Measurements from ENCODE around the gene ADGRB3.

Gene ADGRB3

DNA sequence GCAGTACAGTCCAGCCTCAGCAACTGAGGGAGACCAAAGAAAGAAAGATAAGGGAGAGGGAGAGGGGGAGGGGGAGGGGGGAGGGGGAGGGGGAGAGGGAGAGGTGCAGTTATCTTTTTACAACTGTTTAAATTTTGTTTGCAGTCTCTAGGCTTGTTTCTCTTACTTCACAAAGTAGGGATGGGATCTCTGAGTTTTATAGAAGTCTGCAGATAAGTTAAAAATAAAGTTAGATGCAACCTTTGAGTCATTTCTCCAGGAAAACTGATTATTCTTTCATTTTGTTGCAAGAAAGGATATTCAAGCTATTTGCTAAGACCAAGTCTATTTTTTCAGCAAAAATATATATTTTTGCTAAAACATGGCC lies 487.3 kb downstream of the ADGRB3 start:
- Histone ChIP-seq H3K36me3 (ENCODE audit: control insufficient read depth, insufficient read depth, low read length) (no peaks in the 10 kb centered on the region), H3K4me3 (ENCODE audit: low read depth, low read length) (no peak overlapping the region), H3K4me2 (ENCODE audit: low read length) (no peak overlapping the region), H3K9me3 (ENCODE audit: control insufficient read depth, low read length) (no peaks in the 10 kb centered on the region), H3K9ac (no peak overlapping the region), H3K79me2 (no peaks in the 10 kb centered on the region), H3K27me3 (ENCODE audit: control insufficient read depth, insufficient read depth, low read length) (no peaks in the 10 kb centered on the region), H3K4me1 (no peaks in the 10 kb centered on the region), H3K27ac (no peak overlapping the region), H2AFZ (no peak overlapping the region)
- TF ChIP-seq CTCF (IDR thresholded peaks at IDR 0.05): no peak

GRCh38 chr6:69128411-69128810 lies 493.3 kb downstream of the ADGRB3 start:
- Histone ChIP-seq H3K27me3 (ENCODE audit: control insufficient read depth, insufficient read depth, low read length) (no peaks in the 10 kb centered on the region), H3K79me2 (no peaks in the 10 kb centered on the region), H3K27ac (no peak overlapping the region), H3K4me3 (ENCODE audit: low read depth, low read length) (no peak overlapping the region), H3K9me3 (ENCODE audit: control insufficient read depth, low read length) (no peaks in the 10 kb centered on the region), H3K4me2 (ENCODE audit: low read length) (no peak overlapping the region), H3K36me3 (ENCODE audit: control insufficient read depth, insufficient read depth, low read length) (no peaks in the 10 kb centered on the region), H3K9ac (no peak overlapping the region), H2AFZ (no peak overlapping the region), H3K4me1 (no peaks in the 10 kb centered on the region)
- no peak for TF ChIP-seq CTCF (IDR thresholded peaks at IDR 0.05)

DNA sequence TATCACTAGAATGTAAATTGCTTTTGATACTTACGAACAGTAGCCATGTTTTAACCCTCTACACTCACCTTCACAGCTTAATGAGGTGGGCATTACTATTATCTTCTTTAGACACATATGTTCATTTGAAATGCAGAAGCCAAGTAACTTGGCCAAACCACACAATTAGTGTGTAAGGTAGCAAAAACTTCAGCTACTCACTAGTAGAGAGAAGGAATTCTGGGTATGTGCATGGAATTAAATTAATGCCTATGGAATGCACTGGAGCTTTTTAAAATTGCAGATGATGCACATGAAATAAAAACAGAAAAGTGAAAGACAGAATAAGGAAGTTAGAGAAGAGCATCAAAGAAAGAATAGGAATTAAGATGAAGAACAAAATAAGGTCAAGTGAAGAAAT lies 494.0 kb downstream of the ADGRB3 start:
- Histone ChIP-seq H3K9ac (no peak overlapping the region), H3K4me1 (no peaks in the 10 kb centered on the region), H3K27ac (no peak overlapping the region), H3K9me3 (ENCODE audit: control insufficient read depth, low read length) (no peaks in the 10 kb centered on the region), H3K79me2 (no peaks in the 10 kb centered on the region), H3K27me3 (ENCODE audit: control insufficient read depth, insufficient read depth, low read length) (no peaks in the 10 kb centered on the region), H3K4me3 (ENCODE audit: low read depth, low read length) (no peak overlapping the region), H2AFZ (no peak overlapping the region), H3K36me3 (ENCODE audit: control insufficient read depth, insufficient read depth, low read length) (no peaks in the 10 kb centered on the region), H3K4me2 (ENCODE audit: low read length) (no peak overlapping the region)
- no peak for TF ChIP-seq CTCF (IDR thresholded peaks at IDR 0.05)

DNA sequence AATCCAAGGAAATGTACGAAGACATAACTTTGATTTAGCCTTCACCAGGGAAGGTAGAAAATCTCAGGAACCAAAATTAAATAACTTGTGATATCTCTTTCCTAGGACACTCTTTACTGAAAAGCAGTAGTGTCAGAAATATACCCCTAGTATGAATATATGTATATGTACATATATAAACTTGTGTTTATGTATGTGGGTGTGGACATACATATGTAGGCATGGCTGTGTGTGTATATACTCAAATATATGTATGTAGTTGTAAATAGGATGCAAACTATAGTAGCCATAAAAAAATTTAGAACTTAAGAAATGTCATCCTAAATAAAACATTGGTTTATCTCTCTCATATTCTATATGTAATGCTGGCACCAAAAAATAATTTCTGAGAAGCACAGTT lies 500.8 kb downstream of the ADGRB3 start:
- Histone ChIP-seq H3K36me3 (ENCODE audit: control insufficient read depth, insufficient read depth, low read length) (no peaks in the 10 kb centered on the region), H3K4me2 (ENCODE audit: low read length) (no peak overlapping the region), H2AFZ (no peak overlapping the region), H3K27me3 (ENCODE audit: control insufficient read depth, insufficient read depth, low read length) (no peaks in the 10 kb centered on the region), H3K4me1 (no peaks in the 10 kb centered on the region), H3K27ac (no peak overlapping the region), H3K4me3 (ENCODE audit: low read depth, low read length) (no peak overlapping the region), H3K79me2 (no peaks in the 10 kb centered on the region), H3K9me3 (ENCODE audit: control insufficient read depth, low read length) (no peaks in the 10 kb centered on the region), H3K9ac (no peak overlapping the region)
- no peak for TF ChIP-seq CTCF (IDR thresholded peaks at IDR 0.05)

- TF ChIP-seq CTCF (IDR thresholded peaks at IDR 0.05): no peak
- no peak overlapping the region for H3K27ac ChIP-seq
- H3K9me3 ChIP-seq (ENCODE audit: control insufficient read depth, low read length): no peaks in the 10 kb centered on the region
- no peaks in the 10 kb centered on the region for H3K27me3 ChIP-seq (ENCODE audit: control insufficient read depth, insufficient read depth, low read length)
- H3K36me3 ChIP-seq (ENCODE audit: control insufficient read depth, insufficient read depth, low read length): no peaks in the 10 kb centered on the region
- H3K4me1 ChIP-seq: no peaks in the 10 kb centered on the region
- no peak overlapping the region for H3K9ac ChIP-seq
- no peak overlapping the region for H3K4me3 ChIP-seq (ENCODE audit: low read depth, low read length)
- no peak overlapping the region for H2AFZ ChIP-seq
- no peaks in the 10 kb centered on the region for H3K79me2 ChIP-seq
- no peak overlapping the region for H3K4me2 ChIP-seq (ENCODE audit: low read length)
Measured at GRCh38 chr6:69138148-69138547, 503.1 kb downstream of the ADGRB3 start.
